ENCODE measurements around the gene PTPRD. TPM values are rescaled to one million over a fixed set of nuclear protein-coding genes. Genes with fewer than 3 reads are reported as not detected.

PTPRD gene
- total and polyA plus RNA-seq, 9 of the 15 experiments (the other 6 are each of a cell fraction or from before 2014, with no cell fraction given), result 0.11 TPM; not detected in 8

DNA sequence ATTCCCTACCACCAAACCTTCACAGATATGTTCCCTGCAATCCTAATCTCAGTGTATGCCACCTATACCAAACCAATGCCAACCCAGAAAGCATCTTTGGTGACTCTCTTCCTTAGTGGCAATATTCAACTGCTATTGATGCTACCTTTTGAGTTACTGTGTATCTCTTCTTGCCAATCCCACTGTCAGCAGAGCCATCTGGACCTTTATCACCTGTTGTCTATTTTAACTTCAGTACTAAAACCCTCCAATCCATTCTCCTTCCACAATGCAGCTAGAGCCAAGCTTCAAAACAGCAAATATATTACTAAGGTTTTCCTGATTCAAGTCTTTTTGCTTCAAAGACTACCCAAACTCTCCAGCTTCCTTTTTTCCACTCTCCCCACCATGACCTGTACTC is 2036.1 kb downstream of the PTPRD start (continued):
- TF ChIP-seq TFE3 (CRISPR knock-in tag; IDR thresholded peaks at IDR 0.05), result no peak
- no peak for TF ChIP-seq ZNF318 (IDR thresholded peaks at IDR 0.05; ENCODE audit: borderline replicate concordance in 1 of 2, low read depth in 1 of 2)
- no peak for TF ChIP-seq PRPF4 (IDR thresholded peaks at IDR 0.05; ENCODE audit: insufficient read depth, low read depth, low read length, poor library complexity, severe bottlenecking)
- TF ChIP-seq E2F8 (IDR thresholded peaks at IDR 0.05; ENCODE audit: low read depth, partially characterized antibody), result no peak
- TF ChIP-seq, protein P1, sequence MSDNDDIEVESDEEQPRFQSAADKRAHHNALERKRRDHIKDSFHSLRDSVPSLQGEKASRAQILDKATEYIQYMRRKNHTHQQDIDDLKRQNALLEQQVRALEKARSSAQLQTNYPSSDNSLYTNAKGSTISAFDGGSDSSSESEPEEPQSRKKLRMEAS (CRISPR knock-in tag; IDR thresholded peaks at IDR 0.05), result no peak
- no peak for TF ChIP-seq EWSR1 (IDR thresholded peaks at IDR 0.05; ENCODE audit: borderline replicate concordance, low read depth, partially characterized antibody)
- no peak for TF ChIP-seq SFPQ (IDR thresholded peaks at IDR 0.05; ENCODE audit: low read depth, low read length)
- TF ChIP-seq MAZ (CRISPR knock-in tag; conservative IDR thresholded peaks at IDR 0.05 in 1 of 2, IDR thresholded peaks at IDR 0.05 in 1 of 2), result no peak
